HEK293 (cell line): ENCODE measurements around the gene SIKE1.
"Not testable (repeated sequence)": the region's sequence is repeated elsewhere in the genome, so short reads cannot be mapped to it uniquely, and the experiment has no call there.

Experiments used
- CTCF ChIA-PET: fragments of 350-600 bp; formaldehyde crosslinking; extraction: SDS; loops from one replicate; lab custom pipeline; 2021; ENCODE audit warnings: antibody characterized with exemption; lab: Yijun Ruan, JAX
- POLR2A ChIA-PET: fragments of 300-600 bp; formaldehyde crosslinking; extraction: SDS; loops from one replicate; lab custom pipeline; 2020; ENCODE audit warnings: antibody characterized with exemption, inconsistent platforms; lab: Yijun Ruan, JAX
- H3K27ac ChIP-seq: fragments of 200-500 bp; sonication (Bioruptor generic); 2 replicates; pipeline ENCODE4 v1.5.1; 2014; ENCODE audit warnings: low read depth, low read length, control low read depth, inconsistent platforms; ENCODE audit errors: extremely low read depth
- H3K36me3 ChIP-seq, 2 experiments: fragments of 200-500 bp in 1 of 2; sonication (Bioruptor generic) in 1 of 2; 1 replicate in 1 of 2; 2 replicates in 1 of 2; pipeline ENCODE4 v1.5.1; 2014 to 2017; ENCODE audit warnings: inconsistent platforms in 2 of 2, low read length in 2 of 2; ENCODE audit not compliant: control insufficient read depth in 2 of 2, insufficient read depth in 1 of 2
- H3K4me1 ChIP-seq: fragments of 200-500 bp; sonication (Bioruptor generic); 2 replicates; pipeline ENCODE4 v1.5.1; 2014; ENCODE audit warnings: mild to moderate bottlenecking, low read length, inconsistent platforms; ENCODE audit not compliant: control insufficient read depth, insufficient read depth
- H3K4me3 ChIP-seq: 2 replicates; pipeline ENCODE4 v1.5.1; 2011; ENCODE audit warnings: low read depth, mild to moderate bottlenecking, control low read depth, low read length, moderate library complexity
- H3K9me3 ChIP-seq: fragments of 200-500 bp; sonication (Bioruptor generic); 2 replicates; pipeline ENCODE4 v1.5.1; 2014; ENCODE audit warnings: low read depth, low read length, inconsistent platforms; ENCODE audit not compliant: control insufficient read depth, insufficient read depth
- IKZF3 ChIP-seq: fragments of 450-650 bp; IDR thresholded peaks from 2 replicates; pipeline ENCODE4 v1.5.0; 2018; ENCODE audit warnings: missing biosample characterization, mild to moderate bottlenecking, missing genetic modification characterization, moderate library complexity
- SP3 ChIP-seq: fragments of 450-650 bp; formaldehyde crosslinking; IDR thresholded peaks from 2 replicates; pipeline ENCODE4 v1.5.1; 2016; ENCODE audit warnings: missing biosample characterization, missing genetic modification characterization
- SP7 ChIP-seq: fragments of 450-650 bp; formaldehyde crosslinking; IDR thresholded peaks from 2 replicates; pipeline ENCODE4 v1.5.1; 2016; ENCODE audit warnings: missing biosample characterization, missing genetic modification characterization
- TCF7L2 ChIP-seq: IDR thresholded peaks from 2 replicates; pipeline ENCODE4 v1.6.1; 2011; ENCODE audit warnings: low read depth, mild to moderate bottlenecking, inconsistent platforms, low read length, moderate library complexity, borderline replicate concordance
- ZBTB7A ChIP-seq: fragments of 450-650 bp; formaldehyde crosslinking; IDR thresholded peaks from 2 replicates; pipeline ENCODE4 v1.5.1; 2016; ENCODE audit warnings: low read depth, missing biosample characterization, missing genetic modification characterization
- ZFP3 ChIP-seq: fragments of 450-650 bp; formaldehyde crosslinking; IDR thresholded peaks from 2 replicates; pipeline ENCODE4 v1.5.1; 2016; ENCODE audit warnings: low read depth, missing biosample characterization, missing genetic modification characterization
- ZNF214 ChIP-seq: fragments of 450-650 bp; formaldehyde crosslinking; IDR thresholded peaks from 2 replicates; pipeline ENCODE4 v1.5.1; 2017; ENCODE audit warnings: missing biosample characterization, mild to moderate bottlenecking, missing genetic modification characterization, borderline replicate concordance
- ZNF239 ChIP-seq: fragments of 450-650 bp; formaldehyde crosslinking; IDR thresholded peaks from 2 replicates; pipeline ENCODE4 v1.5.1; 2016; ENCODE audit warnings: missing biosample characterization, missing genetic modification characterization
- ZNF266 ChIP-seq: fragments of 450-650 bp; formaldehyde crosslinking; IDR thresholded peaks from 2 replicates; pipeline ENCODE4 v1.5.1; 2016; ENCODE audit warnings: missing biosample characterization, missing genetic modification characterization, low read depth
- ZNF274 ChIP-seq, 2 experiments: fragments of 200-500 bp in 1 of 2; fragments of 450-650 bp in 1 of 2; sonication (Bioruptor generic) in 1 of 2; formaldehyde crosslinking in 1 of 2; IDR thresholded peaks; 2 replicates each; pipeline versions ENCODE4 v1.5.1 to v1.6.1; 2014 to 2016; ENCODE audit warnings: borderline replicate concordance in 1 of 2, inconsistent platforms in 1 of 2, low read length in 1 of 2, missing biosample characterization in 1 of 2, missing genetic modification characterization in 1 of 2
- ZNF473 ChIP-seq: fragments of 450-650 bp; formaldehyde crosslinking; IDR thresholded peaks from 2 replicates; pipeline ENCODE4 v1.5.1; 2017; ENCODE audit warnings: missing biosample characterization, missing genetic modification characterization
- ZNF501 ChIP-seq: fragments of 450-650 bp; formaldehyde crosslinking; IDR thresholded peaks from 2 replicates; pipeline ENCODE4 v1.5.1; 2016; ENCODE audit warnings: missing biosample characterization, missing genetic modification characterization
- ZNF555 ChIP-seq: fragments of 450-650 bp; formaldehyde crosslinking; conservative IDR thresholded peaks from 2 replicates; pipeline ENCODE4 v1.5.1; 2017; ENCODE audit warnings: missing biosample characterization, mild to moderate bottlenecking, missing genetic modification characterization, inconsistent platforms
- ZNF623 ChIP-seq: fragments of 450-650 bp; formaldehyde crosslinking; IDR thresholded peaks from 2 replicates; pipeline ENCODE4 v1.5.1; 2016; ENCODE audit warnings: missing biosample characterization, missing genetic modification characterization
- ZNF629 ChIP-seq: fragments of 450-650 bp; formaldehyde crosslinking; IDR thresholded peaks from 2 replicates; pipeline ENCODE4 v1.5.1; 2017; ENCODE audit warnings: missing biosample characterization, missing genetic modification characterization
- ZNF664 ChIP-seq: fragments of 450-650 bp; formaldehyde crosslinking; IDR thresholded peaks from 2 replicates; pipeline ENCODE4 v1.5.1; 2016; ENCODE audit warnings: missing biosample characterization, missing genetic modification characterization
- TF ChIP-seq, protein P1 (sequence below): fragments of 450-650 bp; formaldehyde crosslinking; IDR thresholded peaks from 2 replicates; pipeline ENCODE4 v1.5.1; 2016; ENCODE audit warnings: missing biosample characterization, missing genetic modification characterization
- TF ChIP-seq, protein P2 (sequence below): fragments of 450-650 bp; formaldehyde crosslinking; optimal IDR thresholded peaks from 2 replicates; pipeline ENCODE3; 2016; ENCODE audit warnings: missing biosample characterization, mild to moderate bottlenecking, missing genetic modification characterization
- TF ChIP-seq, protein P3 (sequence below): fragments of 450-650 bp; formaldehyde crosslinking; IDR thresholded peaks from 2 replicates; pipeline ENCODE4 v1.5.1; 2016; ENCODE audit warnings: missing biosample characterization, missing genetic modification characterization

SIKE1 gene

DNA sequence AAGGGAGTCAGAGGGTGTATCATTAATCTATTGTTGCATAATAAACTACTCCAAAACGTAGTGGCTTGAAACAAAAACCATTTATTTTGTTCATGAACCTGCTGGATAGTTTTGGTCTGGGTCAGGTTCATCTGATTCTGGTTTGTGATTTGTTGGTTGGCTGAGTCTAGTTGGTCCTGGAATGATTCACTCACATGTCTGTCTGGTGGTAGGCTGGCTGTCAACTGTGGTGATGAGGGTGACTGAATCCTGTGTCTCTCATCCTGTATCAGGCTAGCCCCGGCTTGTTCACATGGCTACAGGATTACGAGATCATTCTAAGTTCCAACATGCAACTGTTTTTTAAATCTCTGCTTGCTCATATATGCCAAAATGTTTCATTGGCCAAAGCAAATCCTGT, 22.5 kb upstream of the SIKE1 start:
- no peak overlapping the region for H3K4me3 ChIP-seq
- TF ChIP-seq ZNF664 (no peak), ZNF629 (tag by site-specific recombination) (no peak), ZNF274 (IDR thresholded peaks at IDR 0.05; ENCODE audit: low read length) (no peak), ZNF274 (tag by site-specific recombination; IDR thresholded peaks at IDR 0.05; ENCODE audit: borderline replicate concordance) (no peak), TCF7L2 (no peak), IKZF3 (tag by site-specific recombination) (no peak)
- POLR2A ChIA-PET = no interaction called here
- no peak overlapping the region for H3K27ac ChIP-seq
- H3K9me3 ChIP-seq = no peaks in the 10 kb centered on the region
- H3K4me1 ChIP-seq = no peaks in the 10 kb centered on the region
- no peaks in the 10 kb centered on the region for H3K36me3 ChIP-seq
- CTCF ChIA-PET = no interaction called here

DNA sequence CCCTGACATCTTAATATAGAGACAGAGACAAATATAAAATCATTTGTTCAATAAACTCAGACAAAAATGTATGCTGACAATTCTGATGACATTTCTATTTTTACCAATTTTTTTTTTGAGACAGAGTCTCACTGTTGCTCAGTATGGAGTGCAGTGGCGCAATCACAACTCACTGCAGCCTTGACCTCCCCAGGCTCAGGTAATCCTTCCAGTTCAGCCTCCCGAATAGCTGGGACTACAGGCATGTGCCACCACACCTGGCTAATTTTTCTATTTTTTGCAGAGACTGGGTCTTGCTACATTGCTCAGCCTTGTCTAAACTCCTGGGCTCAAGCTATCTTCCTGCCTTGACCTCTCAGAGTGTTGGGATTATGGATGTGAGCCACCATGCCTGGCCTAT, 13.6 kb upstream of the SIKE1 start:
- Histone ChIP-seq H3K4me3 (no peak overlapping the region), H3K9me3 (no peaks in the 10 kb centered on the region), H3K27ac (no peak overlapping the region), H3K4me1 (no peaks in the 10 kb centered on the region), H3K36me3 (no peaks in the 10 kb centered on the region)
- CTCF ChIA-PET = no interaction called here
- TF ChIP-seq ZFP3 (tag by site-specific recombination) (no peak), ZNF473 (tag by site-specific recombination) (no peak), ZNF214 (no peak), ZNF266 (no peak), ZBTB7A (tag by site-specific recombination) (no peak), ZNF239 (no peak), ZNF555 (tag by site-specific recombination) (no peak), SP7 (tag by site-specific recombination) (no peak), ZNF501 (no peak), SP3 (tag by site-specific recombination) (no peak), ZNF623 (tag by site-specific recombination) (no peak)
- TF ChIP-seq, protein P1, sequence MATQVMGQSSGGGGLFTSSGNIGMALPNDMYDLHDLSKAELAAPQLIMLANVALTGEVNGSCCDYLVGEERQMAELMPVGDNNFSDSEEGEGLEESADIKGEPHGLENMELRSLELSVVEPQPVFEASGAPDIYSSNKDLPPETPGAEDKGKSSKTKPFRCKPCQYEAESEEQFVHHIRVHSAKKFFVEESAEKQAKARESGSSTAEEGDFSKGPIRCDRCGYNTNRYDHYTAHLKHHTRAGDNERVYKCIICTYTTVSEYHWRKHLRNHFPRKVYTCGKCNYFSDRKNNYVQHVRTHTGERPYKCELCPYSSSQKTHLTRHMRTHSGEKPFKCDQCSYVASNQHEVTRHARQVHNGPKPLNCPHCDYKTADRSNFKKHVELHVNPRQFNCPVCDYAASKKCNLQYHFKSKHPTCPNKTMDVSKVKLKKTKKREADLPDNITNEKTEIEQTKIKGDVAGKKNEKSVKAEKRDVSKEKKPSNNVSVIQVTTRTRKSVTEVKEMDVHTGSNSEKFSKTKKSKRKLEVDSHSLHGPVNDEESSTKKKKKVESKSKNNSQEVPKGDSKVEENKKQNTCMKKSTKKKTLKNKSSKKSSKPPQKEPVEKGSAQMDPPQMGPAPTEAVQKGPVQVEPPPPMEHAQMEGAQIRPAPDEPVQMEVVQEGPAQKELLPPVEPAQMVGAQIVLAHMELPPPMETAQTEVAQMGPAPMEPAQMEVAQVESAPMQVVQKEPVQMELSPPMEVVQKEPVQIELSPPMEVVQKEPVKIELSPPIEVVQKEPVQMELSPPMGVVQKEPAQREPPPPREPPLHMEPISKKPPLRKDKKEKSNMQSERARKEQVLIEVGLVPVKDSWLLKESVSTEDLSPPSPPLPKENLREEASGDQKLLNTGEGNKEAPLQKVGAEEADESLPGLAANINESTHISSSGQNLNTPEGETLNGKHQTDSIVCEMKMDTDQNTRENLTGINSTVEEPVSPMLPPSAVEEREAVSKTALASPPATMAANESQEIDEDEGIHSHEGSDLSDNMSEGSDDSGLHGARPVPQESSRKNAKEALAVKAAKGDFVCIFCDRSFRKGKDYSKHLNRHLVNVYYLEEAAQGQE (tag by site-specific recombination) = no peak
- TF ChIP-seq, protein P2, sequence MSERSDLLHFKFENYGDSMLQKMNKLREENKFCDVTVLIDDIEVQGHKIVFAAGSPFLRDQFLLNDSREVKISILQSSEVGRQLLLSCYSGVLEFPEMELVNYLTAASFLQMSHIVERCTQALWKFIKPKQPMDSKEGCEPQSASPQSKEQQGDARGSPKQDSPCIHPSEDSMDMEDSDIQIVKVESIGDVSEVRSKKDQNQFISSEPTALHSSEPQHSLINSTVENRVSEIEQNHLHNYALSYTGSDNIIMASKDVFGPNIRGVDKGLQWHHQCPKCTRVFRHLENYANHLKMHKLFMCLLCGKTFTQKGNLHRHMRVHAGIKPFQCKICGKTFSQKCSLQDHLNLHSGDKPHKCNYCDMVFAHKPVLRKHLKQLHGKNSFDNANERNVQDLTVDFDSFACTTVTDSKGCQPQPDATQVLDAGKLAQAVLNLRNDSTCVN = no peak
- TF ChIP-seq, protein P3, sequence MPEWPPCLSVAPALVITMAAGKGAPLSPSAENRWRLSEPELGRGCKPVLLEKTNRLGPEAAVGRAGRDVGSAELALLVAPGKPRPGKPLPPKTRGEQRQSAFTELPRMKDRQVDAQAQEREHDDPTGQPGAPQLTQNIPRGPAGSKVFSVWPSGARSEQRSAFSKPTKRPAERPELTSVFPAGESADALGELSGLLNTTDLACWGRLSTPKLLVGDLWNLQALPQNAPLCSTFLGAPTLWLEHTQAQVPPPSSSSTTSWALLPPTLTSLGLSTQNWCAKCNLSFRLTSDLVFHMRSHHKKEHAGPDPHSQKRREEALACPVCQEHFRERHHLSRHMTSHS (tag by site-specific recombination) = no peak
- POLR2A ChIA-PET = no interaction called here

DNA sequence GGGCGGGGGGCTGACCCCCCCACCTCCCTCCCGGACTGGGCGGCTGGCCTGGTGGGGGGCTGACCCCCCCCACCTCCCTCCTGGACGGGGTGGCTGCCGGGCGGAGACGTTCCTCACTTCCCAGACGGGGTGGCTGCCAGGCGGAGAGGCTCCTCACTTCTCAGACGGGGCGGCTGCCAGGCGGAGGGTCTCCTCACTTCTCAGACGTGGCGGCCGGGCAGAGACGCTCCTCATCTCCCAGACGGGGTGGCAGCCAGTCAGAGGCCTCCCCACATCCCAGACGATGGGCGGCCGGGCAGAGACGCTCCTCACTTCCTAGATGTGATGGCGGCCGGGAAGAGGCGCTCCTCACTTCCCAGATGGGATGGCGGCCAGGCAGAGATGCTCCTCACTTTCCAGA, 10.1 kb upstream of the SIKE1 start:
- POLR2A ChIA-PET, H3K36me3 ChIP-seq, H3K9me3 ChIP-seq, H3K27ac ChIP-seq, H3K4me3 ChIP-seq, H3K4me1 ChIP-seq, CTCF ChIA-PET: not testable (repeated sequence)

DNA sequence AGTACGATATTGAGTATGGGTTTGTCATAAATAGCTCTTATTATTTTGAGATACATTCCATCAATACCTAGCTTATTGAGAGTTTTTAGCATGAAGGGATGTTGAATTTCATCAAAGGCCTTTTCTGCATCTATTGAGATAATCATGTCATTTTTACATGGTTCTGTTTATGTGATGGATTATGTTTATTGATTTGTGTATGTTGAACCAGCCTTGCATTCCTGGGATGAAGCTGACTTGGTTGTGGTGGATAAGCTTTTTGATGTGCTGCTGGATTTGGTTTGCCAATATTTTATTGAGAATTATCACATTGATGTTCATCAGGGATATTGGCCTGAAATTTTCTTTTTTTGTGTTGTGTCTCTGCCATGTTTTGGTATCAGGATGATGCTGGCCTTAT, 6.0 kb upstream of the SIKE1 start:
- POLR2A ChIA-PET, H3K4me1 ChIP-seq, CTCF ChIA-PET, H3K27ac ChIP-seq, H3K4me3 ChIP-seq, H3K9me3 ChIP-seq, H3K36me3 ChIP-seq: not testable (repeated sequence)
